HepG2 (cell line): ENCODE results near the gene SLC22A31. TPM values are rescaled to one million over a fixed set of nuclear protein-coding genes. Genes with fewer than 3 reads are reported as not detected.
A peak's percentile ranks its signal among the peaks of the same experiment; 100 is the strongest.

Source experiments
- AHDC1 ChIP-seq: sonication (generic); formaldehyde crosslinking; IDR thresholded peaks from 2 replicates; pipeline ENCODE4 v1.5.1; 2020; ENCODE audit warnings: mild to moderate bottlenecking, missing genetic modification reagents, borderline replicate concordance
- BHLHE40 ChIP-seq: IDR thresholded peaks from 2 replicates; pipeline ENCODE4 v1.6.1; 2011; ENCODE audit warnings: low read length, improper control_type of control experiment
- DZIP1 ChIP-seq: sonication (generic); formaldehyde crosslinking; IDR thresholded peaks from 2 replicates; pipeline ENCODE4 v1.5.0; 2020; ENCODE audit warnings: mild to moderate bottlenecking, missing genetic modification reagents
- MATR3 ChIP-seq: sonication (generic); formaldehyde crosslinking; IDR thresholded peaks from 2 replicates; pipeline ENCODE4 v1.4.0; 2020; ENCODE audit warnings: missing genetic modification reagents
- MEIS2 ChIP-seq: sonication (generic); formaldehyde crosslinking; IDR thresholded peaks from 2 replicates; pipeline ENCODE4 v1.9.0; 2021; ENCODE audit warnings: mild to moderate bottlenecking, missing genetic modification reagents
- NFYB ChIP-seq: sonication (generic); formaldehyde crosslinking; IDR thresholded peaks from 2 replicates; pipeline ENCODE4 v1.4.0; 2020; ENCODE audit warnings: missing genetic modification reagents
- NKX3-1 ChIP-seq: sonication (generic); formaldehyde crosslinking; IDR thresholded peaks from 2 replicates; pipeline ENCODE4 v1.5.0; 2020; ENCODE audit warnings: missing genetic modification reagents
- RELA ChIP-seq: sonication (generic); formaldehyde crosslinking; IDR thresholded peaks from 2 replicates; pipeline ENCODE4 v1.4.0; 2020; ENCODE audit warnings: missing genetic modification reagents
- SAFB2 ChIP-seq: sonication (generic); formaldehyde crosslinking; IDR thresholded peaks from 2 replicates; pipeline ENCODE4 v1.5.1; 2020; ENCODE audit warnings: missing genetic modification reagents, low read depth, mild to moderate bottlenecking, borderline replicate concordance
- SOX6 ChIP-seq, 2 experiments: fragments of 450-650 bp in 1 of 2; sonication (generic) in 1 of 2; formaldehyde crosslinking in 1 of 2; IDR thresholded peaks; 2 replicates each; pipeline versions ENCODE4 v1.4.0 to v1.6.1; 2017 to 2020; ENCODE audit warnings: antibody characterized with exemption in 1 of 2, mild to moderate bottlenecking in 1 of 2, missing genetic modification reagents in 1 of 2
- THAP9 ChIP-seq: sonication (generic); formaldehyde crosslinking; IDR thresholded peaks from 2 replicates; pipeline ENCODE4; 2020; ENCODE audit warnings: missing genetic modification reagents, mild to moderate bottlenecking, borderline replicate concordance
- XBP1 ChIP-seq: sonication (generic); formaldehyde crosslinking; IDR thresholded peaks from 2 replicates; pipeline ENCODE4 v1.5.0; 2020; ENCODE audit warnings: missing genetic modification reagents
- ZNF274 ChIP-seq: sonication (generic); formaldehyde crosslinking; IDR thresholded peaks from 2 replicates; pipeline ENCODE4 v1.5.1; 2020; ENCODE audit warnings: mild to moderate bottlenecking, missing genetic modification reagents
- ZNF367 ChIP-seq: sonication (generic); formaldehyde crosslinking; IDR thresholded peaks from 2 replicates; pipeline ENCODE4 v1.4.0; 2020; ENCODE audit warnings: missing genetic modification reagents, borderline replicate concordance
- ZNF563 ChIP-seq: sonication (generic); formaldehyde crosslinking; IDR thresholded peaks from 2 replicates; pipeline ENCODE4 v1.8.0; 2022; ENCODE audit warnings: mild to moderate bottlenecking, moderate library complexity, missing genetic modification reagents
- ZNF639 ChIP-seq: conservative IDR thresholded peaks from 2 replicates; pipeline ENCODE4 v1.6.1; 2018; ENCODE audit warnings: missing genetic modification reagents
- ZNF746 ChIP-seq: sonication (generic); formaldehyde crosslinking; IDR thresholded peaks from 2 replicates; pipeline ENCODE4 v1.8.0; 2022; ENCODE audit warnings: mild to moderate bottlenecking, missing genetic modification reagents
- ZNF883 ChIP-seq: sonication (generic); formaldehyde crosslinking; IDR thresholded peaks from 2 replicates; pipeline ENCODE4 v1.5.1; 2020; ENCODE audit warnings: mild to moderate bottlenecking, missing genetic modification reagents; ENCODE audit errors: not compliant biosample characterization
- polyA plus RNA-seq, 8 experiments: library from polyadenylated mRNA; depleted of rRNA in 3 of 8; stranded (reverse) in 7 of 8; unstranded in 1 of 8; fragments of >200 nt; fragmentation: Illumina TruSeq in 4 of 8; extraction: Trizol in 4 of 8; gene quantifications; 2 replicates each; pipeline versions ENCODE4 v1.2.1 to v1.2.3, GENCODE V29; 2011 to 2016; ENCODE audit warnings: low read depth in 4 of 8, missing spikeins in 1 of 8, mixed read lengths in 1 of 8; ENCODE audit not compliant: insufficient read depth in 1 of 8
- total RNA-seq, 5 experiments: library from RNA; depleted of rRNA; stranded (reverse); fragments of >200 nt; fragmentation: Illumina TruSeq; extraction: Trizol; gene quantifications; 2 replicates each; pipeline ENCODE4 v1.2.3, GENCODE V29; 2016; ENCODE audit warnings: low read depth in 1 of 5

The SLC22A31 gene
- total and polyA plus RNA-seq, 2 of the 13 experiments (the other 11 are each of a cell fraction or from before 2014, with no cell fraction given): 67.3 to 83.3 TPM

- no peak for TF ChIP-seq AHDC1 (CRISPR knock-in tag)
- TF ChIP-seq ZNF274 (CRISPR knock-in tag): no peak
- no peak for TF ChIP-seq ZNF883 (CRISPR knock-in tag)
- no peak for TF ChIP-seq ZNF367 (CRISPR knock-in tag)
- no peak for TF ChIP-seq SOX6 (IDR thresholded peaks at IDR 0.05)
- peak; percentile 18; the same call in 1 of the 2 replicates for TF ChIP-seq SOX6 (CRISPR knock-in tag; IDR thresholded peaks at IDR 0.05)
- no peak for TF ChIP-seq RELA (CRISPR knock-in tag)
- no peak for TF ChIP-seq NFYB (CRISPR knock-in tag)
- no peak for TF ChIP-seq ZNF746 (CRISPR knock-in tag)
- no peak for TF ChIP-seq XBP1 (CRISPR knock-in tag)
- no peak for TF ChIP-seq ZNF563 (CRISPR knock-in tag)
- TF ChIP-seq MEIS2 (CRISPR knock-in tag): no peak
- no peak for TF ChIP-seq THAP9 (CRISPR knock-in tag)
- TF ChIP-seq NKX3-1 (CRISPR knock-in tag): no peak
- no peak for TF ChIP-seq SAFB2 (CRISPR knock-in tag)
- no peak for TF ChIP-seq ZNF639 (CRISPR knock-in tag)
- TF ChIP-seq MATR3 (CRISPR knock-in tag): no peak
- TF ChIP-seq DZIP1 (CRISPR knock-in tag): peak; percentile 34; the same call in 1 of the 2 replicates
- peak; percentile 73; the same call in 1 of the 2 replicates for TF ChIP-seq BHLHE40
These were observed 45.1 kb downstream of the SLC22A31 start (continued) for GRCh38 chr16:89155184-89155679.
